Smooth muscle cell (in vitro differentiated cells): ENCODE measurements around the gene CASQ2. TPM values are rescaled to one million over a fixed set of nuclear protein-coding genes. Genes with fewer than 3 reads are reported as not detected.

Experiments
- DNase-seq: peaks from one replicate; lab custom pipeline; 2025; ENCODE audit not compliant: unreplicated experiment; lab: John Stamatoyannopoulos, UW
- H2AFZ ChIP-seq: fragments of 200-600 bp; sonication (generic); 2 replicates; pipeline ENCODE4 v1.6.0; 2016; ENCODE audit warnings: antibody characterized with exemption, low read depth, mild to moderate bottlenecking
- H3F3A ChIP-seq: fragments of 200-600 bp; sonication (generic); 2 replicates; pipeline ENCODE4 v1.6.0; 2017; ENCODE audit warnings: antibody characterized with exemption, low read depth
- H3K27ac ChIP-seq: fragments of 200-600 bp; sonication (generic); 2 replicates; pipeline ENCODE4 v1.5.1; 2016; ENCODE audit warnings: low read depth, mild to moderate bottlenecking
- H3K27me3 ChIP-seq: fragments of 200-600 bp; sonication (generic); 2 replicates; pipeline ENCODE4 v1.6.1; 2016; ENCODE audit warnings: low read depth, mild to moderate bottlenecking
- H3K36me3 ChIP-seq: fragments of 200-600 bp; sonication (generic); 2 replicates; pipeline ENCODE4 v1.5.1; 2016; ENCODE audit warnings: low read depth
- H3K4me1 ChIP-seq: fragments of 200-600 bp; sonication (generic); 2 replicates; pipeline ENCODE4 v1.5.1; 2016; ENCODE audit warnings: low read depth
- H3K4me2 ChIP-seq: fragments of 200-600 bp; sonication (generic); 2 replicates; pipeline ENCODE4 v1.6.0; 2016; ENCODE audit warnings: mild to moderate bottlenecking
- H3K4me3 ChIP-seq: fragments of 200-600 bp; sonication (generic); 2 replicates; pipeline ENCODE4 v1.5.1; 2016; ENCODE audit warnings: mild to moderate bottlenecking
- H3K79me2 ChIP-seq: fragments of 200-600 bp; sonication (generic); 2 replicates; pipeline ENCODE4 v1.6.0; 2016; ENCODE audit warnings: low read depth, mild to moderate bottlenecking
- H3K9ac ChIP-seq: fragments of 200-600 bp; sonication (generic); 2 replicates; pipeline ENCODE4 v1.6.0; 2016; ENCODE audit warnings: low read depth
- H3K9me3 ChIP-seq: fragments of 200-600 bp; sonication (generic); replicated peaks from 2 replicates; pipeline ENCODE4 v1.5.1; 2016; ENCODE audit warnings: low read depth
- H4K20me1 ChIP-seq: fragments of 200-600 bp; sonication (generic); 2 replicates; pipeline ENCODE4 v1.6.0; 2016; ENCODE audit warnings: low read depth
- CTCF ChIP-seq: fragments of 200-600 bp; sonication (generic); IDR thresholded peaks from 2 replicates; pipeline ENCODE4 v1.5.1; 2017; ENCODE audit warnings: borderline replicate concordance, mild to moderate bottlenecking, antibody characterized with exemption; ENCODE audit not compliant: insufficient read depth, poor library complexity, severe bottlenecking
- WGBS: methylation state at CpG from one replicate; pipeline ENCODE4 v1.1.7; 2016; ENCODE audit warnings: low lambda C conversion rate; 5-methylcytosine and 5-hydroxymethylcytosine counted together
- polyA plus RNA-seq: library from polyadenylated mRNA; unstranded; fragments of >200 nt; fragmentation: Nextera tagmentation; extraction: Ambion mirVana; gene quantifications from 2 replicates; pipeline ENCODE4 v1.2.1, GENCODE V29; 2016
- total RNA-seq: library from RNA; depleted of rRNA; stranded (reverse); fragments of >200 nt; gene quantifications from 2 replicates; pipeline ENCODE4 v1.2.3, GENCODE V29; 2014

Gene CASQ2
- total and polyA plus RNA-seq, 2 experiments from 2014 or later = not detected

- WGBS = 96% methylated on average over 1 of the region's 1 CpG
Observed at GRCh38 chr1:115697619-115698018, 70.9 kb downstream of the CASQ2 start.

GRCh38 chr1:115694805-115695204, 73.7 kb downstream of the CASQ2 start:
- Histone ChIP-seq H3K4me1 (no peaks in the 10 kb centered on the region), H4K20me1 (no peaks in the 10 kb centered on the region), H3K9me3 (no peaks in the 10 kb centered on the region), H3K4me2 (no peak overlapping the region), H3K27me3 (no peaks in the 10 kb centered on the region), H2AFZ (no peak overlapping the region), H3K79me2 (no peaks in the 10 kb centered on the region), H3K36me3 (no peaks in the 10 kb centered on the region), H3K4me3 (no peak overlapping the region), H3K9ac (no peak overlapping the region), H3K27ac (no peak overlapping the region), H3F3A (no peaks in the 10 kb centered on the region)
- no peak for DNase-seq
- no peak for TF ChIP-seq CTCF
- 87% methylated on average over 3 of the region's 3 CpGs for WGBS

More at GRCh38 chr1:115697619-115698018, 70.9 kb downstream of the CASQ2 start:
- Histone ChIP-seq H3F3A (no peaks in the 10 kb centered on the region), H3K9me3 (no peaks in the 10 kb centered on the region), H4K20me1 (no peaks in the 10 kb centered on the region), H2AFZ (no peak overlapping the region), H3K27ac (no peak overlapping the region), H3K27me3 (no peaks in the 10 kb centered on the region), H3K79me2 (no peaks in the 10 kb centered on the region), H3K4me3 (no peak overlapping the region), H3K4me1 (no peaks in the 10 kb centered on the region), H3K36me3 (no peaks in the 10 kb centered on the region), H3K9ac (no peak overlapping the region), H3K4me2 (no peak overlapping the region)
- no peak for TF ChIP-seq CTCF
- no peak for DNase-seq

- no peaks in the 10 kb centered on the region for H3K4me1 ChIP-seq
- no peaks in the 10 kb centered on the region for H3K9me3 ChIP-seq
- no peaks in the 10 kb centered on the region for H3K36me3 ChIP-seq
- no peaks in the 10 kb centered on the region for H4K20me1 ChIP-seq
- no peak overlapping the region for H3K4me3 ChIP-seq
- 99% methylated on average over 4 of the region's 4 CpGs for WGBS
- no peak for DNase-seq
- no peaks in the 10 kb centered on the region for H3K79me2 ChIP-seq
- no peak overlapping the region for H3K9ac ChIP-seq
- no peak overlapping the region for H3K27ac ChIP-seq
- TF ChIP-seq CTCF = no peak
- H3F3A ChIP-seq = no peaks in the 10 kb centered on the region
- no peaks in the 10 kb centered on the region for H3K27me3 ChIP-seq
- no peak overlapping the region for H2AFZ ChIP-seq
- H3K4me2 ChIP-seq = no peak overlapping the region
Observed at GRCh38 chr1:115692224-115692623, 76.3 kb downstream of the CASQ2 start.

GRCh38 chr1:115690972-115691371, 77.5 kb downstream of the CASQ2 start:
- DNase-seq = no peak
- Histone ChIP-seq H3F3A (no peaks in the 10 kb centered on the region), H3K79me2 (no peaks in the 10 kb centered on the region), H3K36me3 (no peaks in the 10 kb centered on the region), H3K9ac (no peak overlapping the region), H3K27ac (no peak overlapping the region), H4K20me1 (no peaks in the 10 kb centered on the region), H3K27me3 (no peaks in the 10 kb centered on the region), H3K4me1 (no peaks in the 10 kb centered on the region), H3K9me3 (no peaks in the 10 kb centered on the region), H3K4me2 (no peak overlapping the region), H3K4me3 (no peak overlapping the region), H2AFZ (no peak overlapping the region)
- WGBS = 96% methylated on average over 8 of the region's 8 CpGs
- TF ChIP-seq CTCF = no peak
